Common myeloid progenitor, CD34-positive (primary cell): ENCODE results near the gene TENT4A.

Experiments
- CTCF ChIA-PET: fragments of 350-600 bp; sonication (Branson Sonifier 250); formaldehyde crosslinking; loops from one replicate; lab custom pipeline; 2021; ENCODE audit warnings: antibody characterized with exemption; lab: Charles Lee
- POLR2A ChIA-PET: fragments of 350-600 bp; sonication (Branson Sonifier 250); formaldehyde crosslinking; loops from one replicate; lab custom pipeline; 2021; ENCODE audit warnings: antibody characterized with exemption; lab: Charles Lee
- DNase-seq, 3 donors: peaks; one replicate each; pipeline versions ENCODE4 v3.0.0 to v3.0.0-alpha.2; 2013
- H3K27ac ChIP-seq, 2 experiments: 1 replicate in 1 of 2; 2 replicates in 1 of 2; pipeline ENCODE4 v1.7.0; 2013; ENCODE audit warnings: inconsistent platforms in 2 of 2, low read length in 2 of 2, mild to moderate bottlenecking in 2 of 2, low read depth in 1 of 2, moderate library complexity in 1 of 2; ENCODE audit not compliant: severe bottlenecking in 2 of 2, insufficient read depth in 1 of 2, poor library complexity in 1 of 2
- H3K27me3 ChIP-seq, 5 experiments: replicated peaks in 2 of 5; 1 replicate in 3 of 5; 2 replicates in 2 of 5; pipeline versions ENCODE4 v1.6.1 to v1.7.0; 2013; ENCODE audit warnings: low read length in 4 of 5, mild to moderate bottlenecking in 2 of 5, moderate library complexity in 2 of 5, inconsistent platforms in 1 of 5; ENCODE audit not compliant: insufficient read depth in 5 of 5, control insufficient read depth in 4 of 5
- H3K36me3 ChIP-seq, 4 experiments: 1 replicate in 2 of 4; 2 replicates in 2 of 4; pipeline versions ENCODE4 v1.6.1 to v1.7.0; 2013; ENCODE audit warnings: low read length in 3 of 4, control low read depth in 1 of 4, mild to moderate bottlenecking in 1 of 4; ENCODE audit not compliant: control insufficient read depth in 4 of 4, insufficient read depth in 4 of 4
- H3K4me1 ChIP-seq, 4 experiments: 1 replicate in 3 of 4; 2 replicates in 1 of 4; pipeline versions ENCODE4 v1.6.1 to v1.7.1; 2013; ENCODE audit warnings: low read length in 3 of 4, mild to moderate bottlenecking in 3 of 4, control low read depth in 1 of 4, inconsistent platforms in 1 of 4, moderate library complexity in 1 of 4; ENCODE audit not compliant: control insufficient read depth in 4 of 4, insufficient read depth in 4 of 4; ENCODE audit errors: control extremely low read depth in 1 of 4
- H3K4me3 ChIP-seq, 7 experiments: 1 replicate in 4 of 7; 2 replicates in 3 of 7; pipeline versions ENCODE4 v1.5.1 to v1.7.0; 2013; ENCODE audit warnings: mild to moderate bottlenecking in 7 of 7, low read length in 6 of 7, moderate library complexity in 6 of 7, inconsistent platforms in 2 of 7, low read depth in 2 of 7, control low read depth in 1 of 7; ENCODE audit not compliant: insufficient read depth in 4 of 7, control insufficient read depth in 1 of 7; ENCODE audit errors: extremely low read depth in 1 of 7
- H3K9me3 ChIP-seq, 5 experiments: 1 replicate in 4 of 5; 2 replicates in 1 of 5; pipeline versions ENCODE4 v1.6.1 to v1.7.1; 2013; ENCODE audit warnings: low read length in 4 of 5, mild to moderate bottlenecking in 2 of 5, inconsistent platforms in 1 of 5, low read depth in 1 of 5, moderate library complexity in 1 of 5; ENCODE audit not compliant: control insufficient read depth in 4 of 5, insufficient read depth in 2 of 5; ENCODE audit errors: control extremely low read depth in 1 of 5
- WGBS: methylation state at CpG from one replicate; pipeline ENCODE4 v1.1.5; 2013; ENCODE audit not compliant: insufficient coverage; 5-methylcytosine and 5-hydroxymethylcytosine counted together

The TENT4A gene

DNA sequence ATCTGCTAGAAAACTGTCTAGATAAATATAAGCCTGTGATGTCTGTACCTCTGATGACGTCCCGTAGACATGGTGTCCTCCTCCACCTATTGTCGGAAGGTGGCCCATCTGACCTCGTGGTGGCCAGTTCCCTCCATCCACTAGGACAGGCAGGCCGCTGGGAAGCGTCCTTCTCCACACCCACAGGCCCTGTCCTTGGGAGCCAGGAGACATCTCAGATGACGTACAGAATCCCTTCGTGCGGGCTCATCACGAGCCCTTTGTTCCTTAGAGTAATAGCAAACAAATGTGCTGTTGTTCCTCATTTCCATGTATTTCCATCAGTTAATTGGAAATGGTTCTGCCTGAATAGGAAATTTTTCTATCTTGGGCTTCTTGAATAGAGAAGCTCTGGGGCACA is 38.3 kb upstream of the TENT4A start:
- H3K4me3 ChIP-seq = no peak overlapping the region
- no peak for DNase-seq
- no peak overlapping the region for H3K27ac ChIP-seq
- peaks cover 0 to 3% (median 0%) of the 10 kb centered on the region in 5 experiments for H3K9me3 ChIP-seq
- CTCF ChIA-PET = interaction anchor here (1.1 kb wide), 1 partner anchor 16 kb away, joined by 3 read pairs; no protein-coding TSS in a partner anchor
- peaks cover 0 to 6% (median under 1%) of the 10 kb centered on the region in 4 experiments for H3K36me3 ChIP-seq
- H3K27me3 ChIP-seq = no peaks in the 10 kb centered on the region
- POLR2A ChIA-PET = interaction anchor here (0.7 kb wide), 1 partner anchor 50 kb away, joined by 4 read pairs; no protein-coding TSS in a partner anchor
- WGBS = 99% methylated on average over 8 of the region's 10 CpGs
- H3K4me1 ChIP-seq = no peaks in the 10 kb centered on the region

DNA sequence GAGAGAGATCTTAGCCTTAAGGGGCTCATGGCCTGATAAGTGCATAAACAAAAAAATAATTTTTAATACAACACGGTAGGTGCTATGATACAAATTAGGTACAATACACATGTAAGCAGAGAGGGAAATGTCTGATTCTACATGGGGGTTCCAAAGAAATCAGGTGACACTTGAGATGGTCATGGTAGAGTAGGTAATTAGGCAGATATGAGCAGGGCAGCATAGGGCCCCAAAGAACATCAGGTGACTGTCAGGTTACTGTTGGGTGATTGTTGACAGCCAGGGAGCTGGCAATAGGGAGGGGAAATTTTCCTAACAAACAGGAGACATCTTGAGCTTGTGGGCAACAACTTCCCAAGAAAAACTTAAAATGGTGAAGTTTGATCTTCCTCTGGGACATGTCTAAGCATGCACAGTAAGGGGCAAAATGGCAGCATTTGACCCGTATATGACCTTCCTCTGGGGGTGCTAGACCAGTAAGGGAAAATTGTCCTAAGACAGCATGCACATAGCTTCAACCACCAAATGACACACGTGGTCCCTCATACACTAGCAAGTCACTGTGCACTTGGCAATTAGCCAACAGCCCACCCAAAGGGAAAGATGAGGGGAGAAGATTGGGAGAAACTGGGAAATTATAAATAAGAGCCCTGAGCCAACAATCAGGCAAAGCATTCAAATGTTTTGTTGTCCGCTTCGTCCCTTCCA is 37.3 kb upstream of the TENT4A start:
- peaks cover 0 to 3% (median 0%) of the 10 kb centered on the region in 5 experiments for H3K9me3 ChIP-seq
- WGBS = 100% methylated on average over 4 of the region's 5 CpGs
- H3K27ac ChIP-seq = no peak overlapping the region
- no peaks in the 10 kb centered on the region for H3K4me1 ChIP-seq
- CTCF ChIA-PET = no interaction called here
- POLR2A ChIA-PET = no interaction called here
- H3K4me3 ChIP-seq = no peak overlapping the region
- H3K36me3 ChIP-seq = peaks cover 0 to 2% (median 0%) of the 10 kb centered on the region in 4 experiments
- peak in 1 of 3 donors; percentile 2 for DNase-seq
- no peaks in the 10 kb centered on the region for H3K27me3 ChIP-seq

DNA sequence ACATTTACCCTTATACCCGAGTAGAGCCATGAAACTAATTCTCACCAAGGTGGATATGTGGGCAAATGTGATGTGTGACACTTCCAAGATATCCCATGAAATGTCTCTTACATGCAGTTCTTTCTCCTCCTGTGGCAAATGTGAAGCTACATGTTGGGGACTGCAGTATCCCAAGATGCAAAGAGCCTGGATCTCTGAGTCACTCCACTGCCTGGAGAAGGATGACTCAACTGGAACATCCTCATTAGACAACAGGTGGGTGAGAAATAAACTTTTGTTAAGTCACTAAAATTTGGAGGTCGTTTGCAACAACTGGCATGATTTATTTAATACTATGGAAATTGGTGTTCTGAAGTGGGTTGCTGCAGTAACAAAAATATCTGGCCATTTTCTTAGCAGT is 36.5 kb upstream of the TENT4A start:
- DNase-seq = no peak
- Histone ChIP-seq H3K36me3 (peaks cover 0 to 2% (median 0%) of the 10 kb centered on the region in 4 experiments), H3K27ac (no peak overlapping the region), H3K9me3 (peaks cover 0 to 11% (median 0%) of the 10 kb centered on the region in 5 experiments), H3K4me3 (no peak overlapping the region), H3K27me3 (peaks cover 0 to 3% (median 0%) of the 10 kb centered on the region in 5 experiments), H3K4me1 (no peaks in the 10 kb centered on the region)
- ChIA-PET CTCF (no interaction called here), POLR2A (no interaction called here)
- WGBS = 63% methylated on average over 1 of the region's 2 CpGs

DNA sequence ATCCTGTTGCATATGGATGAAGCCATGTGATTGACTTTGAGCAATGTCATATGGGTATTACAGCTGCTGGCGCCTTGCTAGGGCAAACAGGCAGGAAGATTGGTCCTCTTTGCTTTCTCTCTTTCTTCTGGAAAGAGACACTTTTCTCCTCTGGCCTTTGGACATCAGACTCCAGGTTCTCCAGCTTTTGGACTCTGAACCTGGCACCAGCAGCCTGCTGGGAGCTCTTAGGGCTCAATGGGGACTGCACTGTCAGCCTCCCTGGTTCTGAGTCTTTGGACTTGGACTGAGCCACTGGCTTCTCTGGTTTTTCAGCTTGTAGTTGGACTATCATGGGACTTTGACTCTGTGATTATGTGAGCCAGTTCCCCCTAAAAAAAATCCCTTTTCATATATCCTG is 34.8 kb upstream of the TENT4A start:
- no peaks in the 10 kb centered on the region for H3K4me1 ChIP-seq
- ChIA-PET POLR2A (no interaction called here), CTCF (no interaction called here)
- H3K4me3 ChIP-seq = no peak overlapping the region
- peaks cover 0 to 7% (median 0%) of the 10 kb centered on the region in 5 experiments for H3K27me3 ChIP-seq
- 100% methylated on average over 1 of the region's 1 CpG for WGBS
- no peaks in the 10 kb centered on the region for H3K36me3 ChIP-seq
- DNase-seq = no peak
- no peak overlapping the region for H3K27ac ChIP-seq
- peaks cover 0 to 8% (median 0%) of the 10 kb centered on the region in 5 experiments for H3K9me3 ChIP-seq

DNA sequence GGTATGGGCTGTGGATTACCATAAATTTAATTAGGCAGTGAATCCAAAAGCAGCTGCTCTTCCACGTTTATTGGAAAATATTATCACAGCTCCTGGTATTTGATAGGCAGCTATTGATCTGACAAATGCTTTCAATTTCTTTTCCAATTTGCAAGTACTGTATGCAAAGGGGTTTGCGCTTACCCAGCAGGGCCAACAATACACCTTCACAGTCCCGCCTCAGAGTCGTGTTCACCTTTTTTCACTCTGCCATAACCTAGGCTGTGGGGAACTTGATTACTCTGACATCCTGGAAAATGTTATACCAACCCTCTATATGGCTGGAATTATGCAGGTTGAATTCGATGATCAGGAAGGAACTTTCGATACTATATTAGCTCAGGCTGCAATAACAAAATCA is 32.3 kb upstream of the TENT4A start:
- ChIA-PET CTCF (no interaction called here), POLR2A (no interaction called here)
- no peak for DNase-seq
- Histone ChIP-seq H3K36me3 (no peaks in the 10 kb centered on the region), H3K4me3 (no peak overlapping the region), H3K9me3 (peaks cover 0 to 8% (median 0%) of the 10 kb centered on the region in 5 experiments), H3K27me3 (peaks cover 0 to 9% (median 0%) of the 10 kb centered on the region in 5 experiments), H3K27ac (no peak overlapping the region), H3K4me1 (no peaks in the 10 kb centered on the region)
- 58% methylated on average over 6 of the region's 6 CpGs for WGBS

DNA sequence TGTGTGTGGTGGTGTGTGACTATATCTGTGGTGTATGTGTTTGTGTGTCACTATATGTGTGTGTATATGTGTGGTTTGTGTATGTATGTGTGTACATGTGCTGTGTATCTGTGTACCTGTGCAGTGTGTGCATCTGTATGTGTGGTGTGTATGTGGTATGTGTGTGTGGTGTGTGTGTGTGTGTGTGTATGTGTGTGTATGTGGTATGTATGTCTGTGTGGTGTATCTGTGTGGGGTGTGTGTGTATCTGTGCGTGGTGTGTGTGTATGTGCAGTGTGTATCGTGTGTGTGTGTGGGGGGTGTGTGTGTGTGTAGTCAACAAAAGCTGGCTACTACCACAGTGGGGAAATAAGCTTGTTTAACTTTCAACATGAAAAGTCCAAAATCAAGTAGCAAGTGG is 31.6 kb upstream of the TENT4A start:
- Histone ChIP-seq H3K36me3 (no peaks in the 10 kb centered on the region), H3K9me3 (peaks cover 0 to 8% (median 0%) of the 10 kb centered on the region in 5 experiments), H3K4me3 (no peak overlapping the region), H3K27me3 (peaks cover 0 to 9% (median 2%) of the 10 kb centered on the region in 5 experiments), H3K4me1 (no peaks in the 10 kb centered on the region), H3K27ac (no peak overlapping the region)
- no peak for DNase-seq
- CTCF ChIA-PET = no interaction called here
- POLR2A ChIA-PET = no interaction called here
- no CpG with 5 or more reads among the region's 2 CpGs for WGBS

DNA sequence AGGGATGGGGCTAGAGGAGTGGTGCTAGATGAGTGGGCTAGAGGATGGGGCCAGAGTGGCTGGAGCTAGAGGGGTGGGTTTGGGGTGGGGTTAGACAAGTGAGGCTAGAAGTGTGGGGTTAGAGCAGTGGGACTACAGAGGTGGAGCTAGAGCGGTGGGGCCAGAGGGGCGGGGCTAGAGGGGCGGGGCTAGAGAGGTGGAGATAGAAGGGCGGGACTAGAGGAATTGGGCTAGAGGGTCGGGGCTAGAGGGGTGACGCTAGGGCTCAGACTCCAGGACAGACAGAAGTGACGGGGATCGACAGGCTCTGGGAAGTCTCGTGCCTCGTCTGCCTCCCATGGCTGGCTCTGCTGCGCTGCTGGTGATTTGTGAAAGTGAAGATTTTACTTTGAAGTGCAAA is 31.0 kb upstream of the TENT4A start:
- Histone ChIP-seq H3K36me3 (no peaks in the 10 kb centered on the region), H3K4me3 (no peak overlapping the region), H3K9me3 (peaks cover 0 to 8% (median 0%) of the 10 kb centered on the region in 5 experiments), H3K27me3 (peaks cover 0 to 9% (median 2%) of the 10 kb centered on the region in 5 experiments), H3K4me1 (peaks cover 0 to 4% (median 1%) of the 10 kb centered on the region in 4 experiments), H3K27ac (no peak overlapping the region)
- no peak for DNase-seq
- POLR2A ChIA-PET = no interaction called here
- WGBS = 64% methylated on average over 7 of the region's 11 CpGs
- CTCF ChIA-PET = no interaction called here
